IPS-NIHi7 (cell line): Measurements from ENCODE around the gene BACE2.

Experiments
- DNase-seq: peaks from one replicate; pipeline ENCODE4 v3.0.0; 2012; ENCODE audit warnings: mixed read lengths; ENCODE audit errors: extremely low spot score

Gene BACE2

DNA sequence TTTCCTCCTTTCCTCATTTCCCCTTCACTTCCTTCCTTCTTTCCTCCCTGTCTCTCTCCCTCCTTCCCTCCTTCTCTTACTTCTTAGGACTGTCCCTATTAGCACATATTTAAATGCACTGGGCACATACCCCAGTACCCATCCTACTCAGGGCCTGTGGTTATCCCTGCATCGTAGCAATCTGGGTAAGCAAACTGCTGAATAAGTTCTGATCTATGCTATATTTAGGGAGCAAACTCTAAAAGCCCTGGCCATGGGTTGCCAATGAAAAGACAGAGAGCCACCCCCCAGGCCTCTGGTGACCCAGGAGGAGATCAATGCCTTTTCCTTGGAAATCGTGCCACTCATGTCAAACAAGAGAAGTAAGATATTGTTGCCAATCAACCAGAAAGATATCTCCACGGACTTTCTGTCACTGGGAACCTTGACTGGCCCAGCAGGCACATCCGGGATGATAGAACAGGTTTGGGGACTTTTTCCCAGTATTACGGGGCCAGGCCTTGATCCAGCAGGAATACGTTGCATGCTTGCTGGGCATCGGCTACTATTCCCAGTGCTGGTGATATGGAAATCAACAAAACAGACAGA is 154.0 kb downstream of the BACE2 start:
- no peak for DNase-seq

DNA sequence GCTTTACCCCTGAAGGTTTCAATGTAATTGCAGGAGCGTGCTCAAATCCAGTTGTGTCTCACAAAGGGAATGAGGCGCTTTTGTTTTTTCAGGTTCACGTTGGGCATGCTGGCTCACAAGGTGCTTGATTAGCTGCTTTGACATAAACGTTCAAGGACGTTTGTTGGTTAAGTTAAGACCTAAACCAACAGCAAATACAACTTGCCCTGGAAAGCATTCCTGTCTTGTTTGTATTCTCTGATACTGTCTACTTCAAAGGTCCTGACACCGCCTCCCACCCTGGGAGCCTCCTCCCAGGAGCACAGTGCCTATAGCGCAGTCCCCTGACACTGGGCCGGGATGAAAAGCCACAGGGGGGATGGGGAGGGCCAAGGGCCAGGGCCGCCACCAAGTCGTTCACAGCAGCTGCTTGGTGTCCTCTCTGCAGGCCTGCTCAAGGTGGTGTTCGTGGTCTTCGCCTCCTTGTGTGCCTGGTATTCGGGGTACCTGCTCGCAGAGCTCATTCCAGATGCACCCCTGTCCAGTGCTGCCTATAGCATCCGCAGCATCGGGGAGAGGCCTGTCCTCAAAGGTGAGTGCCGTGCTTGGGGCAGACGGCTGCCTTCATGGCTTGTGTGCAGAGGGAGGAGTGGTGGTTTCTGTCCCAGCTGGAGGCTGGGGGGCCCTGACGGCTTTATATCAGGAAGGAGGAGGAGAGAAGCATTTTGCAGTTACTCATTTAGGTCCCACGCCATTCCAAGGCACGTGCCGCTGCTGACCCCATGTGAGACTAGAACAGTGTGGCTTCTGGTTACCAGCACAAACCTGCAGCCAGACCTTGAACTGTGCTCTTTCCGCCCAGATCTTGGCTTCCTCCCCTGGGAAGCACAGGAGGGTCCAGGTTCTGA is 154.8 kb downstream of the BACE2 start:
- no peak for DNase-seq

DNA sequence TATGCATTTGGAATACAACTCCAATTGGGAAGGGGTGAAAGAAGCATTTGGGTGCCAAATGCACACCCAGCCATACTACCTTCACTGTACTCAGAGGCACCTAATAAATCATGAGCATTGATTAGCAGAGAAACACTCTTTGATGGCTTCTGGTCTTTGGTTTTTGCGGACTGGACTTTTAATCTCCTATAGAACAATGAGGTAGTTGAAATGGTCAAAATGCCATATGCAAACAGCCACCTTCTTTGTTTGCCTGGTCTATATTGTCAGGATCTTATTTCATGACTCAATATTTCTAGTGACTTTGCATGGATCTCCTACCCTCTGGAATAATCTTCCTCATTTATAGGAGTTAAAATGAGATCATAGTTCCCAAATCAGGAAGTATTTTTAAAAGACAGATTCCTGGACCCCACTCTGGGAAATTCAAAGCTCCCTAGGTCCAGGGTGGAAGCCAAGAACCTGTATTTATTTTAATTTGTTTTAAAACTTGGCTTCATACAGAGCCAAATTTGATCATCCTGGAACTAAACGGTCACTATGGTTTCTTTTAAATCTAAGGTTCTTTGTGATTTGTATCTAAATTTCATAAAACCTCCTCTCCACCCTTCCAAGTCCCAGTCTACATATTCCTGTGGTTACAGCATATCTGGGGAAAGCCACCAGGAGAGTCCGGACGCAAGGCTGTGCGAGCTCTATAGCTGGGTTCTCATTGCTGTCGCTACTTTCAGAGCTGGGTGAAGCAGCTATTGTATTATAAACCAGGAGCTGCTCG is 157.4 kb downstream of the BACE2 start:
- DNase-seq: no peak

DNA sequence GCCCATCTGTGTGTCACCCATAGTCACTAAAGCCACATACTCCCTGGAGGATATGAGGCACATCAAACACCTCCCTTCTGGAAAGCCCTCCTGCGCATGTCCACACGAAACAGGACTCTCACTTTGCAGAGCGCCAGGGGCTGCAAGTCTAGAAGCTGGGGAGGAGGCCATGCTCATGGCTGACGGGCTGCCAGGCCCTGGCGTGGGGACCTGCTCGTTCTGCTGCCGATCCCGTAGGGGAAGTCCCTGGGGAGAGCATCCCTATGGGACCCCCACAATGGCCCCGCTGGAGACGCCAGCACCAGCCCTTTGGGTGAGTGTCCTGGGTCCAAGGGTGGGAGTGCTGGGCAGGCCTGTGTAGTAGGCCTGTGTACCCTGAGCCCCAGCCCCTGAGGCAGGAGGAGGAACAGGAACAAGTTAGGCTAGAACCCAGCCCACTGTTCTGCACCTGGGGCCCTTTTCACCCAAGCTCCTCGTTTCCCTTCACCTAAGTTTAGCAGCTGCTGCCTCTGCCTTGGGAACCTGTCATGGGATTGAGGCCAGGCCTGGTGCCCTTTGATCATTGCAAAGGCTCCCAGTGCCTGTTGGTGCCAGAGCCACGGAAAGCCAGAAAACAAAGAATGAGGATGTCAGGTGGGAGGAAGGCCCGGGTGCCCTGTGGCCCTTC is 158.6 kb downstream of the BACE2 start:
- no peak for DNase-seq

- DNase-seq: no peak
These were observed 159.8 kb downstream of the BACE2 start for GRCh38 chr21:41327753-41328152.

DNA sequence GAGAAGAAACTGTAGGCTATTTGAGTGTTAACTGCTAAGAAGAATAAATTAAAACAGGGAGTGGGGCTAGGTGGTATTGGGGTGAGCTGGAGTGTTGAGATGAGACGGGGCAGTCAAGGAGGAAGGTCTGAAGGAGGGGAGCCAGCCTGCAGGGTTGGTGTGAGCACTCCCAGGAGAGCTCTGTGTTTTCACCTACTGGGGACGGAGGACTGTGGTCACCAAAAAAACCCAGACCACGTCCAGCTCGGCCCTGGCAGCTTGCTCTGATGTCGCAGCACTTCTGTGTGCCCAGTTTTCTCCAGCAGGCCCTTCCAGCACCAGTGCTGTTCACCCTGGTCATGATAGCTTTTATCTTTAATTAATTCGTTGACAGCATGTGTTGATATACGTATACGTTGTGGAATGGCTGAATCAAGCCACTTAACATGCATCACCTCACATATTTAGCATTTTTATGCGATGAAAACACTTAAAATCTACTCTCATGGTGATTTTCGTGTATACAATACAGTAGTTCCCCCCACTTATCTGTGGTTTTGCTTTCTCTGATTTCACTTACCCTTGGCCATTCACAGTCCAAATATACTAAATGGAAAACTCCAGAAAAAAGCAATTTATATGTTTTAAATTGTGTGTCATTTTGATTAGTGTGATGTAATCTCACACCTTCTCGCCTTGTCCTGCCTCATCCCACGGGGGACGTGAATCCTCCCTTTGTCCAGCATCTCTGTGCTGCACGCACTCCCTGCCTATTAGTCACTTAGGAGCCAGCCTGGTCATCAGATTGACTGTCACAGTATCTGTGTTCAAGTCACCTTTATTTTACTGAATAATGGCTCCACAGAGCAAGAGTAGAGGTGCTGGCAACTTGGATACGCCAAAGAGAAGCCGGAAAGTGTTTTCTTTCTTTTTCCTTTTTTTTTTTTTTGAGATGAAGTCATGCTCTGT is 161.0 kb downstream of the BACE2 start:
- DNase-seq: no peak
